Measurements from ENCODE around the gene EIF5A.

The EIF5A gene

GRCh38 chr17:7357381-7357780 lies 50.0 kb downstream of the EIF5A start:
- DNase-seq = no peak

DNA sequence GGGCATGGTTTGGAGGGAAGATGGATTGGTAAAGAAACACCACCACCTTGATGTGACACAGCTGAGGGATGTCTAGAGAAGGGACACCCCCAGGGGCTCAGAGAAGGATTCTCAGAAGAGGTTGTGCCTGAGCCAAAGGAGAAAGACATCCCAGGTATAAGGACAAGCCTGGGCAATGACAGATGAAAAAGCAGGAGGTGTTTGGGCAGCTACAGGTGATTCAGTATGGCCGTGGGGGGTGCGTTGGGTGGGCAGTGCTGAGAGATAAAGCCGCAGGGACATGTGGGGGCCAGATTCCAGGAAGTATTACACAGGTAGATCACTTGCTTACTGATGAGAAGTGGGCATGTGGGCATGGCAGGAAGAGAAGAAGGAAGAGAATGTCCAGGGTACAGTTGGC lies 54.5 kb downstream of the EIF5A start:
- no peak for DNase-seq

Measured in right forelimb (tissue), 1 donor.